Stromal cell of bone marrow (primary cell): Measurements from ENCODE around the gene CENPX.
"Not testable (repeated sequence)": the region's sequence is repeated elsewhere in the genome, so short reads cannot be mapped to it uniquely, and the experiment has no call there.

ENCODE experiments used
- DNase-seq: peaks from one replicate; pipeline ENCODE4 v3.0.0-alpha.2; 2012; ENCODE audit warnings: low read depth

The CENPX gene

DNA sequence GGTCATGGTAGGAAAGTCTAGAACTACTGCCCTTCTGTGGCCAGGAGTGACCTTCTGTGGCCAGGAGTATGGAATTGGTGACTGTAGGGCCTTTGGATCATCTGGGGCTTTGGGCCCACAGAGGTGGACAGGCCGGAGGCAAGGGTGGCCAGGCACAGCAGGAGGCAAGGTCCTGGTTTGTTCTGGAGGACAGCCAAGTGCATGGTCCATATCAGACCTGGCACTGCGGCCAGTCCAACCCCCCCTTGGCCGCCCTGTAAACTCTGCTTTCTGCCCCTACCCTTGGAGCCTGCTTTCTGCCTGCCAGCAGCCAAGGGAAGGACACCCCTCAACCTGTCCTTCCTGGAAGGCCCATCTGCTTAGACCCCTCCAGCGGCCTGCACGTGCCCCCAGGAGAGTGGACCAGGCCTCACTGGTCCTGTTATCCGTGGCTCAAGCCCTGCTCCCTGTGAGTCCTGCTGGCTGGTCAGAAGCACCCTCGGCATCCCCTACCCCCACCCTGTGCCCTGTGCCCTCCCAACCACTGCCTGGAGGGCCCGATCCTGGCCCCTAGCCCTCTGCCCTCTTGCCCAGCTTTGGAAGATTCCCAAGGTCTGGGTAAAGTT lies 17.1 kb upstream of the CENPX start:
- no peak for DNase-seq

DNA sequence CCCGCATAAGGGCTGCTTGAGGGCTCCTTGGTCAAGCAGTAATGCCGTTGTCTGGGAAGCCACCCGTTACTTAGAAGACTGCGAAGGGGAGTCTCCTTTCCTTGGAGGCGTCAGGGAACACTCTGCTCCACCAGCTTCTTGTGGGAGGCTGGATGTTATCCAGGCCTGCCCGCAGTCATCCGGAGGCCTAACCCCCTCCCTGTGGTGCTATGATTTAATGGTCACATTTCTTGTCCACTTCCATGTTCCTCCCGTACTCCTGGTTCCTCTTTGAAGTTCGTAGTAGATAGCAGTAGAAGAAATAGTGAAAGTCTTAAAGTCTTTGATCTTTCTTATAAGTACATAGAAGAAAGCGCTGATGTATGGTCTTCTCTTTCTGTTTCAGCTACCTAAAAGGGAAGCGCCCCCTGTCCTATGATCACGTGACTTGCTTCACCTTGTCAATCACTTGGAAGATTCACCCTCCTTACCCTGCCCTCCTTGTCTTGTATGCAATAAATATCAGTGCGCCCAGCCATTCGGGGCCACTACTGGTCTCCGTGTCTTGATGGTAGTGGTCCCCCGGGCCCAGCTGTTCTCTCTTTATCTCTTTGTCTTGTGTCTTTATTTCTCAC lies 16.2 kb upstream of the CENPX start:
- DNase-seq = not testable (repeated sequence)

GRCh38 chr17:82037889-82038195 lies 15.2 kb upstream of the CENPX start:
- DNase-seq = no peak

DNA sequence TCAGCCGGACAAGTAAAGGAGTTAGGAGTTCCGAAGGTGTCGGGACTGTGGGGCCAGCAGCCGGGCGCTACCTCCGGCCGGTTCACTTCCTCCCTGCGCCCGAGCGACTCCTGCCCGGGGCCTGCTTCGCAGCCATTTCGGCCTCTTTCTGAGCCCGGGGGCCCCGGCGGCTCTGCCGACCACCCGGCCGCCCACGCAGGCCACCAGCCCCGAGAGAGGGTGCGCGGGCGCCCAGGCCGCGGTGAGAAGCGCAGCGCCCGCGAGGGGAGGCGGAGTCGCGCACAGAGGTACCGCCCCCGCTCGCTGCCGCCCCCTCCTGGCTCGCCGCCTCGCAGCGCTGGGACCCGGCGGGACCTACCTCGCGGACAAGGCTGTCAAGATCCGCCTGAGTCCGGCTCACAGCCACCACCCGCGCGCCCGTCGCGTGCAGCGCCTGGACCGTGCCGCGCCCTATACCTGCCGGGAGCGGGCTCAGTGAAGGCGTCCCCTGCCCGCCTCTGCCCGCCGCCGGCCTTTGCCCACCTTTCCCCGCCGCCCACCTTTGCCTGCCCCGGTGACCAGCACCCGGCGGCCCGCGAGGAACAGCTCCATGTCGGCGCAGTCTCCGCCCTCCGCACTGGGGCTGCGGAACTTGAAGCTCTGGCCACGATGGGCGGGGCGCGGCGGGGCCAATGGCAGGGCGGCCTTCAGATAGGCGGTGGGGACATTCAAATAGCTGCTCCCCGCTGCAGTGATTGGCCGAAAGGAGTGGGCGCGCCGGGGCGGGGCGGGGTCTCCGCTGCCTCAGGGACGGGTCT lies 14.6 kb upstream of the CENPX start, which contains the start of gene DCXR:
Gene DCXR, minus strand, starts transcription at position 606 of the 797 bp plus-strand sequence. Its CDS starts 15 bp downstream, at position 591.
- DNase-seq = peak; percentile 89

DNA sequence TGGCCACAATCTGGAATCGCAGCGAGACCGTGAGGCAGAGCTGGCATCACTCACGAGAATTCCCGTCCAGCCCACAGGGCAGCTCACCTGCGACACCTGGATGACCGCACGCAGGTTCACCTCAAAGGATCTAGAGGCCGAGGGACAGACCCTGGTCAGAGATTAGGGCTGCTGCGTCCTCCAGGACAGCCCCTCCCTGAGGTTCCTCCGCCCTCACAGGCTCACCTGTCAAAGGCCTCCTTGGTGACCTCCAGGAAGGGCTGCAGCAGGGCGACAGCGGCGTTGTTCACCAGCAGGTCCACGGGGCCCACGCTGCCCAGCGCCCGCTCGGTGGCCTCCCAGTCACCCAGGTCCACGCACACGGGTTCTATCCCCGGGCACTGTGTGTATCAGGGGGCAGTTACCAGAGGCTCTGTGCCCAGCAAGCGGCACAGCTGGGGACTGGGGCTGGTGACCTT lies 14.0 kb upstream of the CENPX start:
- DNase-seq = no peak

DNA sequence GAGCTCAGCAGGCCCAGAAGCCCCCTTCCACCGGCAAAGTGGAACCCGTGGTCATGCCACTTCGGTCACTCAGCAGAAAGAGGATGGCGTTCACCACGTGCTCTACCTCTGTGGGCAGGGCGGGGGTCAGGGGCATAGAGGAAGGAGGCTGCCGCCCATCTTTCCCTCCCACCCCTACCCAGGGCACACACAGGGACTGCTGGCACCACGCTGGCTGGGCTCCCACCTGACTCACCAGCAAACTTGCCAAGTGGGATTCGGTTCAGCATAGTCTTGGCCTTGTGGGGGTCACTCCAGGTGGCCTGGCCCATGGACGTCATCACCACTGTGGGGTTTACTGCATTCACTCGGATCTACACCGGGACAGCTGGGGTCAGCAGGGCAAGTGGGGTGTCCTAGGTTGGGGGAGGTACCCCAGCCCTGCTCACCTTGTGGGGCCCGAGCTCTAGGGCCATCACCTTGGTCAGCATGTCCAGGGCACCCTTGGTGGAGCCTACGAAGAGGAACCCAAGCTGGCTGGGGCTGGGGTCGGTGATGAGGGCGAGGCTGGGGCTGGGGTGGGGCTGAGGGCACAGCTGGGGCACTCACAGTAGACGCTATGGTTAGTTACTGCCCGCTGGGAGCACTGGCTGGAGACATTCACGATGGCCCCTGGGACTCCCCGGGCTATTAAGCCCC lies 13.4 kb upstream of the CENPX start:
- no peak for DNase-seq

GRCh38 chr17:82035488-82035887 lies 12.8 kb upstream of the CENPX start:
- DNase-seq = no peak

DNA sequence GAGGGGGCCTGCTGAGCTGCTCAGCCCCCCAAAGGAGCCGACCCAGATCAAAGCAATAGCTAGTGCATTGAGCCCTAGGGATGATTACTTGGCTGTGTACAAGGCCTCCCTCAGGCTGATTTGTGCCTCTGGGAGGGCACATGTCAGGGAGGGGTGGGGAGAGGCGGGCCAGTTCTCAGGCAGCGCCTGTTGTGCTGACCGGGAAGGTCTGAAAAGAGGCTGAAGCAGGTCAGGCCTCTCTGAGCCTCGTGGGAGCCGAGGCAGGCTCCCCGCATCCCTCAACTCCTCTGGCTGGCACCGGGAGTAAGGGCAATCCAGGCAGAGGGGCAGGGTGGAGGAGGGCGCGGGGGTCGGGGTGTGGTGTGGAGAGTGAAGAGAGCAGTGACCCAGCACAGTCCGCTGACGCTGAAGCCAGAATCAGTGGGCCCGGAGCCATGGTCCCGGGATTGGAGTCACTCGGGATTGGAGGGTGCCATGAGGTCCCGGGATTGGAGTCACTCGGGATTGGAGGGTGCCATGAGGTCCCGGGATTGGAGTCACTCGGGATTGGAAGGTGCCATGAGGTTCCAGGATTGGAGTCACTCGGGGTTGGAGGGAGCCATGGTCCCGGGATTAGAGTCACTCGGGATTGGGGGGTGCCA lies 11.8 kb upstream of the CENPX start:
- no peak for DNase-seq

DNA sequence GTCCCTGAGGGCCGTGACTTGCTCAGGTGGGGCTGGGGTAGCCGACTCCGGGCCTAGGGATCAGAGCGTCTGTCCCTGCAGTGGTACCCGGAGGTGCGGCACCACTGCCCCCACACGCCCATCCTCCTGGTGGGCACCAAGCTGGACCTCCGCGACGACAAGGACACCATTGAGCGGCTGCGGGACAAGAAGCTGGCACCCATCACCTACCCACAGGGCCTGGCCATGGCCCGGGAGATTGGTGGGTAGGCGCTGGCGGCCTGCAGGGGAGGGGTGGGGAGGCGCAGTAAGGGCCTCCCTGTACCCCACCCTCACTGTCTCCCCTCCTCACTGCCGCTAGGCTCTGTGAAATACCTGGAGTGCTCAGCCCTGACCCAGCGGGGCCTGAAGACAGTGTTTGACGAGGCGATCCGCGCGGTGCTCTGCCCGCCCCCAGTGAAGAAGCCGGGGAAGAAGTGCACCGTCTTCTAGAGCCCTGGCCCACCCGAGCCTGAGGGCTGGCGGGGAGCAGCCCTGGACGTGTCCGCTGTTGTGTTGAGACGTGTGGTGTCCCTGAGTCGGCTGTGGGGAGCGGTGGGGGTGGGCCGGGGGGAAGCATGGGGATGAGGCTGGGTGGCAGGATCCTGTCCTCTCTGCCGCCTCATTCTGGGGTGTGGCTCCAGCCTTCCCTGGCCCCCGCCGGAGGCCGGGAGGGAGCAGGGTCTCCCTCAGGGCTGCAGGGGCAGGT lies 10.8 kb upstream of the CENPX start:
- DNase-seq = no peak

- DNase-seq = no peak
Measured at GRCh38 chr17:82031885-82032627, 9.4 kb upstream of the CENPX start.

DNA sequence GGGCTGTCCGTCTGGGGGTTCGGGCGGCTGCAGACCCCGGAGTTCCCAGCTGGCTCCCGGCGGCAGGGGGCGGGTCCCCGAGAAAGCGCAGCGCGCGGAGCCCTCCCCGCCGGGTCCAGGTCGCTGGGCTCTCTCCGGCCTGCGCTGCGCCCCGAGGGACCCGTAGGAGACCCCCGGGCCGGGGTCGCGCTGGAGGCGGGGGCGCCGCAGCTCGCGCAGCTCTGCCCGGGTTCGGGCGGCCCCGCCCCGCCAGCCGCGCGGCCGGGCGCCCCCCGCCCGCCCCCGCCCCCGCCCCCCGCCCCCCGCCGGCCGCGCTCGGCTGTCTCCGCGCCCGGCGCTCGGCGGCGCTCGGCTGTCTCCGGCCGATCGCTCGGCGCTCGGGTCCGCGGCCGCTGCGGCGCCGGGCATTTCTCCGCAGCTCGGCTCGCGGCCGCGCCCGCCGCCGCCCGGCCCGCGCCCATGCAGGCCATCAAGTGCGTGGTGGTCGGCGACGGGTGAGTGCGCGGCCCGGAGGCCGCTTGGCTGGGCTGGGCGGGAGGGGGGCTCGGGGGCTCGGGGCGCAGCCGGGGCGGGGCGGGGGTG lies 8.7 kb upstream of the CENPX start, which contains the start of gene RAC3:
Gene RAC3, plus strand, starts transcription at position 376 of the 582 bp plus-strand sequence. Its CDS starts 84 bp downstream, at position 460.
- no peak for DNase-seq

DNA sequence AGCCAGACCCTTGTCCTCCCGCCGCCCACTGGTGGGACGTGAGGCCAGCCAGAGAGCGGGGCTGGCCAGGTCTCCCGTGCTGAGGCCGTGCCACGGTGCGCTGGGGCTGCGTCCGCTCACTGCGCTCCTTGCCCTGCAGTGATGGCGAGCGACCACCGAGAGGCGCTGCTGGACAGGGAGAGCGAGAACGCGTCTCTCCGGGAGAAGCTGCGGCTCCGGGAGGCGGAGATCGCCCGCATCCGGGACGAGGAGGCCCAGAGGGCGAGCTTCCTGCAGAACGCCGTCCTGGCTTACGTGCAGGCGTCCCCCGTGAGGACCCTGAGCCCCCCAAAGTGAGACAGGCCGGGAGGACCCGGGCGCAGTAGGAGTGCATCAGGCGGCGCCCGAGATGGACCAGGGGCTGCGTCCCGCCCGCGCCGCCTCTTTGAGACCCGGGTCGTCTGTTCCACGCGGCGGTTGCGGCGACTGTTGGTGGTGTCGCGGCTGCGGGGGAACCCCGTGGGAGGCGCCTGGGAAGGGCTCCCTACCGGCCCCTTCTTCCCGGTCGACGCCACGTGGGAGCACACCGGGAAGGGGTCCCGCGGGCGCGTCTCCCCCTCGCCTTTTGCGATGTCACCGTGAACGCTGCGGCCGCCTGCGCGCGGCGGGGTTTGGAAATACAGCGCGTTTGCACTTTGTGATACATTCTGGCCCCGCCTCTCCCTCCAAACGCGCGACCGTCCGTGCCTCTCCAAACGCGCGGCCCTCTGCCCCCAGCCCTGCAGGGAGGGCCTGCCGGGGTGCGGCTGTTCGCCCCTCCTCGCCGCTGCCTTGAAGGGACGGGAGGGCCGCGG lies 8.0 kb upstream of the CENPX start:
- DNase-seq = peak; percentile 47

DNA sequence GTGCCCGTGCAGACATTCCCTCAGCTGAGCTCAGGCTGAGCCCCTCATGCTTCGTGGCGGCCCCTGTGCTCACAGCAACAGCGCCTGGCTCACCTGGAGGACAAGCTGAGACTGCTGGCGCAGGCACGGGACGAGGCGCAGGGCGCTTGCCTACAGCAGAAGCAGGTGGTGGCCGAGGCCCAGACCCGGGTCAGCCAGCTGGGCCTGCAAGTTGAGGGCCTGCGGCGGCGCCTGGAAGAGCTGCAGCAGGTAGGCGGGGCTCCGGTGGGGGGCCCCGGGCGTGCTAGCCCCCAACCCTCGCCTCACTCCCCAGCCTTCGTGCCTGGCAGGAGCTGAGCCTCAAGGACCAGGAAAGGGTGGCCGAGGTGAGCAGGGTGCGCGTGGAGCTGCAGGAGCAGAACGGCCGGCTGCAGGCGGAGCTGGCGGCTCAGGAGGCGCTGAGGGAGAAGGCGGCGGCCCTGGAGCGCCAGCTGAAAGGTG lies 7.4 kb upstream of the CENPX start:
- no peak for DNase-seq

DNA sequence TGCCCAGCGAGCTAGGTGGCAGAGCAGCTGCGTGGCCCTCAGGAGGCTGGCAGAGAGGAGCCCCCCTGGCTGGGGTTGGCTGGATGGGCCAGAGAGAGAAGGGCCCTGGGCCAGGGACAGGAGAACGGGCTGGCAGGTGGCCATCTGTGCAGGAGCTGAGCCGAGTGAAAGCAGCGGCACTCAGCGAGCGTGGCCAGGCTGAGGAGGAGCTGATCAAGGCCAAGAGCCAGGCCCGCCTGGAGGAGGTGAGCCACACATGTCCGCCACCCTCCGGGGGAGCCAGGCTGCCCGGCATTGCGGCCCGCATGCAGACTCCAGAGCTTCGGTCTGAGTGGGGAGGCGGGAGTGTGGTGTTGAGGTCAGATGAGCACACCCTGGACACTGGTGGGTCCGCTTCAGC lies 6.7 kb upstream of the CENPX start:
- DNase-seq = no peak

DNA sequence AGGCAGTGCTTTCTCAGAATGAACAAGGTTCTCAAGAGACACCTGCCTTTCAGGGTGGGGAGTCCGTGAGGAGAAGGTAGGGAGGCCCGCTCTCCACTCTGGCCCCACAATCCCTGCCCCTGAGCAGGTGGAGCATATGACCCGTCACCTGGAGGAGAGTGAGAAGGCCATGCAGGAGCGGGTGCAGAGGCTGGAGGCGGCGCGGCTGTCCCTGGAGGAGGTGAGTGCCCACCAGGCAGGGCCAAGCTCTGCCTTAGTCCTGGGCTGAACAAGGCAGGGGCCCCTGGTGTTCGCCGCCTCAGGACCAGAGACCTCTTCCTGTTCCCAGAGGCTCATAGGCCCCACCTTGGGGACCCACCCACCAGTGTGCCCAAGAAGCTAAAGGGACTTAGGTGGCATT lies 6.3 kb upstream of the CENPX start:
- DNase-seq = no peak

DNA sequence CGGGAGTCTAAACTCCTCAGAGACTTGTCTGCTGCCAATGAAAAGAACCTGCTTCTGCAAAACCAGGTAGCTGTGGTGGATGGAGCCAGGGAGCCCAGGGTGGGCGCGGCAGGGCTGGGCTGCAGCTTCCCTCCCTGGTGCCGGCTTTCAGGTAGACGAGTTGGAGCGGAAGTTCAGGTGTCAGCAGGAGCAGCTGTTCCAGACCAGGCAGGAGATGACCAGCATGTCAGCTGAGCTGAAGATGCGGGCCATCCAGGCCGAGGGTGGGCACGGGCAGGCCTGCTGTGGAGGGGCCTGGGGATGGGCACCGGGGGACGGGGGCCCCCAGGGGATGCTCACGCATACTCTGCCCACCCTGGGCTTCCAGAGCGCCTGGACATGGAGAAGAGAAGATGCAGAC lies 5.6 kb upstream of the CENPX start:
- DNase-seq = no peak

DNA sequence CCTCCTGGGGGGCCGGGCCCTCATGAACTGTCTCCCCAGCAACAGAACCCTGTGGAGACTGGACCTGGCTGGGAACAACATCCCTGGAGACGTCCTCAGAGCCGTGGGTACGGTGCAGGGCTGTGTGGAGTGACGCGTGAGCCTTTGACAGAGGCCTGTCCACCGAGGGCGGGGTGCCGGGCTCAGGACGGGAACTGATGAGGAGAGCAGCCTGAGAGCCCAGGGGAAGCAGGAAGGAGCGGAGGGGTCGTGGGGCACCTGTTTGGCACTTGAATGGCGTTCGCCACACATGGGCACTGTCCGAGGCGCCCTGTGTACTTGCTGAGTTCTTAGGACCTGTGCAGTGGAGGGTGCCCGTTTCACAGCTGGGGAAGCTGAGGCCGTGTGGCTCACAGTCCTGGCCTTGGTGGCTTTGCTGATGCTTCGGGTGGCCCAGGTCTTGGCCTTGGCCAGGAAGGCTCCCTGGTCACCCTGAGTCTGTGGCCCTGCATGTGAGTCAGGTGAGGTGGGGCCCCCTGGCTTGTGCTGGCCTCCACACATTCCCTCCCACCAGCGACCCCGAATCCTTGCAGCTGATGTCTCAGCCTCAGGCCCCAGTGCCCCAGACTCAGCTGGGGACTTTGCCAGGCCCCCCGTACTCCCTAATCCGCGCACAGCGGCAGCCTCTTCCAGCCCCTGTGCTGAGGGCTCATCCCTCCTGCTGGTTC lies 2.9 kb upstream of the CENPX start:
- DNase-seq = no peak

- DNase-seq = no peak
Measured at GRCh38 chr17:82024859-82025258, 2.2 kb upstream of the CENPX start.
